Smooth muscle cell (in vitro differentiated cells): ENCODE data around the gene CSAD. TPM values are rescaled to one million over a fixed set of nuclear protein-coding genes. Genes with fewer than 3 reads are reported as not detected.

Source experiments
- DNase-seq: peaks from one replicate; lab custom pipeline; 2025; ENCODE audit not compliant: unreplicated experiment; lab: John Stamatoyannopoulos, UW
- H2AFZ ChIP-seq: fragments of 200-600 bp; sonication (generic); 2 replicates; pipeline ENCODE4 v1.6.0; 2016; ENCODE audit warnings: antibody characterized with exemption, low read depth, mild to moderate bottlenecking
- H3F3A ChIP-seq: fragments of 200-600 bp; sonication (generic); 2 replicates; pipeline ENCODE4 v1.6.0; 2017; ENCODE audit warnings: antibody characterized with exemption, low read depth
- H3K27ac ChIP-seq: fragments of 200-600 bp; sonication (generic); 2 replicates; pipeline ENCODE4 v1.5.1; 2016; ENCODE audit warnings: low read depth, mild to moderate bottlenecking
- H3K27me3 ChIP-seq: fragments of 200-600 bp; sonication (generic); 2 replicates; pipeline ENCODE4 v1.6.1; 2016; ENCODE audit warnings: low read depth, mild to moderate bottlenecking
- H3K36me3 ChIP-seq: fragments of 200-600 bp; sonication (generic); 2 replicates; pipeline ENCODE4 v1.5.1; 2016; ENCODE audit warnings: low read depth
- H3K4me1 ChIP-seq: fragments of 200-600 bp; sonication (generic); 2 replicates; pipeline ENCODE4 v1.5.1; 2016; ENCODE audit warnings: low read depth
- H3K4me2 ChIP-seq: fragments of 200-600 bp; sonication (generic); 2 replicates; pipeline ENCODE4 v1.6.0; 2016; ENCODE audit warnings: mild to moderate bottlenecking
- H3K4me3 ChIP-seq: fragments of 200-600 bp; sonication (generic); 2 replicates; pipeline ENCODE4 v1.5.1; 2016; ENCODE audit warnings: mild to moderate bottlenecking
- H3K79me2 ChIP-seq: fragments of 200-600 bp; sonication (generic); 2 replicates; pipeline ENCODE4 v1.6.0; 2016; ENCODE audit warnings: low read depth, mild to moderate bottlenecking
- H3K9ac ChIP-seq: fragments of 200-600 bp; sonication (generic); 2 replicates; pipeline ENCODE4 v1.6.0; 2016; ENCODE audit warnings: low read depth
- H3K9me3 ChIP-seq: fragments of 200-600 bp; sonication (generic); replicated peaks from 2 replicates; pipeline ENCODE4 v1.5.1; 2016; ENCODE audit warnings: low read depth
- H4K20me1 ChIP-seq: fragments of 200-600 bp; sonication (generic); 2 replicates; pipeline ENCODE4 v1.6.0; 2016; ENCODE audit warnings: low read depth
- WGBS: methylation state at CpG from one replicate; pipeline ENCODE4 v1.1.7; 2016; ENCODE audit warnings: low lambda C conversion rate; 5-methylcytosine and 5-hydroxymethylcytosine counted together
- polyA plus RNA-seq: library from polyadenylated mRNA; unstranded; fragments of >200 nt; fragmentation: Nextera tagmentation; extraction: Ambion mirVana; gene quantifications from 2 replicates; pipeline ENCODE4 v1.2.1, GENCODE V29; 2016
- total RNA-seq: library from RNA; depleted of rRNA; stranded (reverse); fragments of >200 nt; gene quantifications from 2 replicates; pipeline ENCODE4 v1.2.3, GENCODE V29; 2014
- TF ChIP-seq, protein P1 (sequence below): fragments of 200-600 bp; sonication (generic); IDR thresholded peaks from 2 replicates; pipeline ENCODE4 v1.5.1; 2017; ENCODE audit warnings: borderline replicate concordance, mild to moderate bottlenecking, antibody characterized with exemption; ENCODE audit not compliant: insufficient read depth, poor library complexity, severe bottlenecking

The CSAD gene
- total and polyA plus RNA-seq, 2 experiments from 2014 or later = 4.8 to 10.6 TPM

DNA sequence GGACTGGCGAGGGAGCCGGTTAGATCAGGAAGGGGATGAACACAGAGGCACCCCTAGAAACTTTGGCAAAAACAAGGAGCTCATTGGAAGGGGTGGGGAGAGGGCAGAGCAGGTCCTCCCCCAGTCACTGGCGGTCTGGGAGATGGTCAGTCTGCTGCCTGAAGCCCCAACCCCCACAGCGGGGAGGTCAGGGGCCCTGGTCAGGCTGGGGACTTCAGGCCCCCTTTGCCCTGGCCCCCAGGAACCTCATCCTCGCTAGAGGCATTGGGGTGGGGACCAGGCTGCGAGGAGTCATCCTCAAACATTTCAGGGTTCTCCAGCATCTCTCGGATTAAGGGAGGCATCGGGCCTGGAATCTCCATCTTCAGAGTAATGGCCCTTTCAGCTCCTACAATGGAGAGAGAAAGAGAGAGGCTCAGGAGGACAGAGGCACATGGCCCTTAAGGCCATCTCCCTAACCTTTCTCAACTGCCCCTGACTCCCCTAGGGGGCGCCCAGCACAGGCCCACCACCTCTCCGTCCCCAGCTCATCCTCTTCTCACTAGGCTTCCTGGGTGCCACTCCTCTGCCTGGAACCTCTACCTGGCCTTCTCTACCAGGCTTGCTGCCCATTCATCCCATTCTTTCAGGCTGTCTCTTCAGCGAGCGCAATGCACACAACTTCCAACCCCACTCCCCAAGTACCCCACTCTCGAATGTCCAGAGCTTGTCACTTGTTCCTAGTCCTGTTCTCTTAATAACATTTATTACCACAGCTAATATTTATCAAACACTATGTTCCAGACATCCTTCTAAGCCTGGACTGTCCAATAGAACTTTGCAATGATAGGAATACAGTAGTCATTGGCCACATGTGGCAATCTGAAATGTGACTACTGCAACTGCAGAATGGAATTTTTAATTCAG, 31.0 kb upstream of the CSAD start:
- WGBS = 90% methylated on average over 13 of the region's 13 CpGs
- TF ChIP-seq, protein P1, sequence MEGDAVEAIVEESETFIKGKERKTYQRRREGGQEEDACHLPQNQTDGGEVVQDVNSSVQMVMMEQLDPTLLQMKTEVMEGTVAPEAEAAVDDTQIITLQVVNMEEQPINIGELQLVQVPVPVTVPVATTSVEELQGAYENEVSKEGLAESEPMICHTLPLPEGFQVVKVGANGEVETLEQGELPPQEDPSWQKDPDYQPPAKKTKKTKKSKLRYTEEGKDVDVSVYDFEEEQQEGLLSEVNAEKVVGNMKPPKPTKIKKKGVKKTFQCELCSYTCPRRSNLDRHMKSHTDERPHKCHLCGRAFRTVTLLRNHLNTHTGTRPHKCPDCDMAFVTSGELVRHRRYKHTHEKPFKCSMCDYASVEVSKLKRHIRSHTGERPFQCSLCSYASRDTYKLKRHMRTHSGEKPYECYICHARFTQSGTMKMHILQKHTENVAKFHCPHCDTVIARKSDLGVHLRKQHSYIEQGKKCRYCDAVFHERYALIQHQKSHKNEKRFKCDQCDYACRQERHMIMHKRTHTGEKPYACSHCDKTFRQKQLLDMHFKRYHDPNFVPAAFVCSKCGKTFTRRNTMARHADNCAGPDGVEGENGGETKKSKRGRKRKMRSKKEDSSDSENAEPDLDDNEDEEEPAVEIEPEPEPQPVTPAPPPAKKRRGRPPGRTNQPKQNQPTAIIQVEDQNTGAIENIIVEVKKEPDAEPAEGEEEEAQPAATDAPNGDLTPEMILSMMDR = peak; percentile 21
- no peak for DNase-seq
- H3K4me2 ChIP-seq = no peak overlapping the region
- no peaks in the 10 kb centered on the region for H3K79me2 ChIP-seq
- no peak overlapping the region for H3K27ac ChIP-seq
- H3K9ac ChIP-seq = no peak overlapping the region
- H2AFZ ChIP-seq = no peak overlapping the region
- H3K36me3 ChIP-seq = no peaks in the 10 kb centered on the region
- H3K4me1 ChIP-seq = no peaks in the 10 kb centered on the region
- no peaks in the 10 kb centered on the region for H3K27me3 ChIP-seq
- peaks cover 17% of the 10 kb centered on the region for H4K20me1 ChIP-seq
- no peaks in the 10 kb centered on the region for H3F3A ChIP-seq
- H3K4me3 ChIP-seq = no peak overlapping the region
- no peaks in the 10 kb centered on the region for H3K9me3 ChIP-seq

DNA sequence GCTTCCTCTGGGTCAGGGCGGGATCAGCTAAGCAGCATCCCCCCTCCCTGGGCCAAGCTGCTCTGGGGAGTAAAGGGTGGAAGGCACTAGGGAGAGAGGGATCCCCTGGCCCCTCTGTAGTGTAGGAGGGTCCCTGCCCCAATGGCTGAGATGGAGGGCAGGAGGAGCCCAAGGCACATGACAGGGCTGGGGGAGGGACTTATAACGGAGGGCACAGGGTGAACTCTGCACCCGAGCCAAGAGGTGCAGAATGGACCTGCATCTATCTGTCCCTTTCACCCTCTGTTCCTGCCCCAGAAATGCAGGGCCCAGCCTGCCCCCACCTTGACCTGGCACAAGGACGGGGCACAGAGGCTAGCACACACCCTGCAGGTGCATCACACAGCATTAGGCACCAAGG, 30.1 kb upstream of the CSAD start:
- DNase-seq = no peak
- no peak overlapping the region for H3K9ac ChIP-seq
- peaks cover 9% of the 10 kb centered on the region for H4K20me1 ChIP-seq
- peaks cover 7% of the 10 kb centered on the region for H3F3A ChIP-seq
- no peaks in the 10 kb centered on the region for H3K27me3 ChIP-seq
- H3K36me3 ChIP-seq = no peaks in the 10 kb centered on the region
- 100% methylated on average over 4 of the region's 4 CpGs for WGBS
- H3K4me1 ChIP-seq = no peaks in the 10 kb centered on the region
- TF ChIP-seq, protein P1 = no peak
- H3K4me2 ChIP-seq = no peak overlapping the region
- H3K4me3 ChIP-seq = no peak overlapping the region
- no peaks in the 10 kb centered on the region for H3K9me3 ChIP-seq
- no peak overlapping the region for H2AFZ ChIP-seq
- no peak overlapping the region for H3K27ac ChIP-seq
- H3K79me2 ChIP-seq = no peaks in the 10 kb centered on the region

DNA sequence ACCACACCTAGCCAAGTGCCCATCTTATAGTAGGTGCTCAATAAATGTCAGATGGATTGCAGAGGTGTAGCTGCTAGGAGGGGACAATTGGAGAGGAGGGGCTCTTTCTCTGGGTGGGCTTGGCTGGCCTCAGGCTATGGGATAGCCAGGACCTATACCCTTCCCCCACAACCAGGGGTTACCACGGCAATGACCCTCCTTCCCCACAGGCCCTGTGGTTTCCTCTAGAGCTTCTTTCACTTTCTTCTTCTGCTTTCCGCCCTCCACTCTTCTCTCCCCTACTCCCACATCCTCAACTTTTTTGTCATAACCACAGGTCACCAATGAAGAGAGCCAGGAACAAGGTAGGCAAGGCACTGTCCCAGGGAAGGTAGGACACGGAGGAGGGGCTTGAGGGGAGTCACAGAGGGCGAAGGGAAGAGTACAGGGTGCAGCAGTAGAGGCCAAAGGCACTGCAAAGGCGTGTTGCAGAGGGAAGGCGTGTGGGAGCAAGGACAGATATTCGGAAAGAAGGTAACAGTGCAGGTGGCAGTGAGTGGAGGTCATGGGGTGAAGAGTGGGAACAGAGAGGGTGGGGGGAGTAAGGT, 28.2 kb upstream of the CSAD start:
- WGBS = 85% methylated on average over 7 of the region's 7 CpGs
- H3K27me3 ChIP-seq = no peaks in the 10 kb centered on the region
- H4K20me1 ChIP-seq = no peaks in the 10 kb centered on the region
- H3K79me2 ChIP-seq = no peaks in the 10 kb centered on the region
- no peak overlapping the region for H3K4me3 ChIP-seq
- no peak overlapping the region for H3K27ac ChIP-seq
- peaks cover 15% of the 10 kb centered on the region for H3F3A ChIP-seq
- H3K36me3 ChIP-seq = no peaks in the 10 kb centered on the region
- no peak overlapping the region for H2AFZ ChIP-seq
- no peak for DNase-seq
- TF ChIP-seq, protein P1 = no peak
- no peaks in the 10 kb centered on the region for H3K9me3 ChIP-seq
- no peaks in the 10 kb centered on the region for H3K4me1 ChIP-seq
- no peak overlapping the region for H3K4me2 ChIP-seq
- H3K9ac ChIP-seq = no peak overlapping the region
